K562 (cell line): ENCODE results near the gene ADGRA1. TPM values are rescaled to one million over a fixed set of nuclear protein-coding genes. Genes with fewer than 3 reads are reported as not detected.

Experiments used
- AFF1 ChIP-seq, 2 experiments: fragments of 450-650 bp; IDR thresholded peaks; 2 replicates each; pipeline ENCODE4 v1.6.1; 2018; ENCODE audit warnings: mild to moderate bottlenecking in 2 of 2, low read depth in 1 of 2; ENCODE audit not compliant: partially characterized antibody in 2 of 2
- KLF16 ChIP-seq: IDR thresholded peaks from 2 replicates; pipeline ENCODE4 v1.6.1; 2016; ENCODE audit warnings: antibody characterized with exemption
- MXD1 ChIP-seq: fragments of 250-450 bp; sonication (Bioruptor Pico); IDR thresholded peaks from 2 replicates; pipeline ENCODE4 v1.8.0; 2021; ENCODE audit warnings: borderline replicate concordance, mild to moderate bottlenecking, moderate library complexity; ENCODE audit not compliant: poor library complexity, severe bottlenecking
- ZC3H8 ChIP-seq: fragments of 450-650 bp; IDR thresholded peaks from 2 replicates; pipeline ENCODE4 v1.6.1; 2017
- polyA plus RNA-seq, 8 experiments: library from polyadenylated mRNA; depleted of rRNA in 4 of 8; stranded (reverse) in 5 of 8; unstranded in 3 of 8; fragments of >200 nt; fragmentation: Nextera tagmentation in 2 of 8; fragmentation: Illumina TruSeq in 1 of 8; extraction: Ambion mirVana in 2 of 8; extraction: Trizol in 1 of 8; gene quantifications; 2 replicates each; pipeline versions ENCODE4 v1.2.1 to v1.2.3, GENCODE V29; 2011 to 2014; ENCODE audit warnings: inconsistent platforms in 1 of 8, missing spikeins in 1 of 8
- total RNA-seq, 7 experiments: library from RNA; depleted of rRNA in 6 of 7; stranded (reverse); fragments of >200 nt in 6 of 7; fragmentation: Illumina TruSeq in 2 of 7; extraction: Trizol in 2 of 7; gene quantifications; 2 replicates each; pipeline versions ENCODE4 v1.2.1 to v1.2.3, GENCODE V29; 2011 to 2021; ENCODE audit warnings: low replicate concordance in 1 of 7

Gene ADGRA1
- total and polyA plus RNA-seq, 9 of the 15 experiments (the other 6 are each of a cell fraction or from before 2014, with no cell fraction given) = not detected

- TF ChIP-seq AFF1 (IDR thresholded peaks at IDR 0.05; ENCODE audit: low read depth in 1 of 2, partially characterized antibody in 2 of 2) = no peak
- no peak for TF ChIP-seq KLF16
- TF ChIP-seq ZC3H8 = no peak
- TF ChIP-seq MXD1 (CRISPR knock-in tag) = no peak
Measured at GRCh38 chr10:133125901-133126300, 38.2 kb downstream of the ADGRA1 start (continued).
